Esophagus squamous epithelium (tissue), 4 donors: ENCODE data around the gene LIN7C.

ENCODE experiments used
- CTCF ChIP-seq, 6 experiments: fragments of 450-650 bp in 4 of 6; fragments of 200-600 bp in 2 of 6; sonication (generic) in 2 of 6; IDR thresholded peaks; one replicate each; pipeline ENCODE4 v1.5.1; 2016 to 2019; ENCODE audit warnings: antibody characterized with exemption in 6 of 6, mild to moderate bottlenecking in 4 of 6, moderate library complexity in 4 of 6
- POLR2A ChIP-seq, 4 donors: fragments of 450-650 bp; IDR thresholded peaks; one replicate each; pipeline ENCODE4 v1.6.1; 2017; ENCODE audit warnings: antibody characterized with exemption in 4 of 4, mild to moderate bottlenecking in 4 of 4, moderate library complexity in 3 of 4

GRCh38 chr11:27552341-27552740 lies 45.8 kb upstream of the LIN7C start:
- no peak for TF ChIP-seq CTCF (IDR thresholded peaks at IDR 0.05)
- no peak for TF ChIP-seq POLR2A (IDR thresholded peaks at IDR 0.05)
